IPS-11a (cell line): ENCODE results near the gene MLIP.

Source experiments
- H3K4me3 ChIP-seq: one replicate; pipeline ENCODE4 v1.5.1; 2013; ENCODE audit warnings: low read depth, low read length, control low read depth

The MLIP gene

DNA sequence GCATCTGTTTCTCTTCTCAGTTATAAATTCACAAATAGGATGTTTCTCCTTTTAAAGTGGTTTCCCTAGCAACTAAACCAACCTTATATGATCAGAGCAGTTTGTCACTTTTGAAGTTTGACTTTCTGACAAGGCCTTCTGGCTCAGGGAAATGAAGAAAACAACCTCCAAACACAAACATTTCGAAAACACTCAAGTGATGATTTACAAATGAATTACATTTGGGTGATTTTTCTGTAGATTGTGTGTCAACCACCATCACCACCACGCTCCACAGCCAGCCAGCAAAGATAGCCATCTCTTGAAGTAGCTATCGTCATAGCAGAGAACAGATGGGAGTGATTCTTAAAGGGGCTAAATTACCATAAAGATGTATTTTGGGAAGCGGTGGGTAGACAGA is 16.5 kb upstream of the MLIP start:
- no peak overlapping the region for H3K4me3 ChIP-seq

DNA sequence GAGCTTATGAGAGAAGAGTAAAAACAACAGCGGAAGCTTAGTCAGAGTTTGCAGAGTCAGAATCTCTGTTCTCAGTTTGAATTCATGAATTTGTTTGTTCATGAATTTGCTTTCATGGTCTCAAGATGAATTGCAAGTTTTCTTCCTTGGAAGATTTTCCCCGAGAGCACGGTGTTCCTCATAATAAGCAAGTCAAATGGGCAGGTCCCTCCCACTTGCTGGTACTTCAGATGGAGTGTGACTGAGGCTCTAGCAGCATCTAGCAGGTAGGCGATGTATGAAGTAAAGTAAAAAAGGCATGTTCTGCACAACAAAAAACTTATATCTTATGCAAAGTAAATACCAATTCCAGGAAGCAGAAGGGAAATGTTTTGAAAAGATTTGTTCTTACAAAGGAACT is 15.5 kb upstream of the MLIP start:
- H3K4me3 ChIP-seq = no peak overlapping the region

DNA sequence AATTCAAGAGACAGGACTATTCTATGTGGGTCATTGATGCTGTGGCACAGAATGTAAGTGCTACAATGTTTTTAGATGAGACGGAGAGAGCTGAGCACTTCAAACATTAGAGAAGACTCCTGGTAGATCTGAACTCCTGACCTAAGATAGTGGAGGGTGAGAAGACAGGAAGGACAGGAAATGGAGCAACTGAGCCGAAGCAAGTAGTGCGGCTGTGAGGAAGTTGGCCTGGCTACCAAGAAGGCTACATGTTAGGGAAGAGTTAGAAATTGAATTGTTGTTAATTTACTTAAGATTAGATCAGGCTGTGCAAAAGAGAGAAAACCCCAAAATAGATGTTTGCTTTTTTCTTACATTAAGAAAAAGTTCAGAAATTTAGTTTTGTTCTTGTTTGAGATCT is 14.4 kb upstream of the MLIP start:
- no peak overlapping the region for H3K4me3 ChIP-seq

DNA sequence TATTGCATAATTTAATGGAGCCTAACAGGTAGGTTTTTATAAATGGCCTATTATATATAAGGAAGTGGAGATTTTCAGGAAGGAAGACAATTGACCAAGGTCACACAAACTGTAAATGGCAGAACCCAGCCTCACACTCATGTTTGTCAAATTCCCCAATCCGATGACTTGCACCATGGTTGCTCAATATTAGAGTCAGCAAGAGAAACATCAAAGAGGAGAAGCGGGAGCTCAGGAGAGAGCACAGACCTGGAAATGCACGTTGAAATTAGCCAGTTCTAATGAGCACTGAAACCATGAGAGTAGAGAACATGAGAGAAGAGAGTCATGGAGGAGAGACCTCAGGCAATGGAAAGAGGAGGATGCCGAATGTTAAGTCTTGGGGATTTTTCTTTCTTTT is 13.5 kb upstream of the MLIP start:
- H3K4me3 ChIP-seq = no peak overlapping the region

DNA sequence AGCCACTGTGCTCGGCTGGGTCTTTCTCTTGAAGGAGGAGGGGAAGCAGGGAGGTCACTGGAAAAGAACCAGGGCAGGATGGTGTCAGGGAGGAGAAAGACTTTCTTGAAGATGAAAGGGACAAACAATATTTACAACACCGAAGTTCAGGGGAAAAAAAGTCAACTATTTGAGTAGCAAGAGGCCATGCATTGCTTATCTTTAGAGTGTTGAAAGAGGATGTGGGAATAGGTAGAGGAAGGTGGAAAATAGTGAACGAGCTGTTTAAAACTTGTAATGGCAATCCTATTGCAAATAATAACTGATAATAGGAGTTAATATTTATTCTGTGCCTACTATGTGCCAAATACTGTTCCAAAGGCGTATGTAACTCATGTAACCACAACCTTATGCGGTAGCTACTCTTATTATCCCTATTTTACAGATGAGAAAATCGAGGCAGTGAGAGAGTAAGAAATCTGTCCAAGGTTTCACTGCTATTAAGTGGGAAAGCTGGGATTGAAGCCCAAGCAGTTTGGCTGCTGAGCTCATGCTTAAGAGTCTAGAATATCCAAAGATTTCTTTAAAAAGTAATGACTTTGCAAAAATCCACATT is 12.7 kb upstream of the MLIP start:
- H3K4me3 ChIP-seq = no peak overlapping the region

DNA sequence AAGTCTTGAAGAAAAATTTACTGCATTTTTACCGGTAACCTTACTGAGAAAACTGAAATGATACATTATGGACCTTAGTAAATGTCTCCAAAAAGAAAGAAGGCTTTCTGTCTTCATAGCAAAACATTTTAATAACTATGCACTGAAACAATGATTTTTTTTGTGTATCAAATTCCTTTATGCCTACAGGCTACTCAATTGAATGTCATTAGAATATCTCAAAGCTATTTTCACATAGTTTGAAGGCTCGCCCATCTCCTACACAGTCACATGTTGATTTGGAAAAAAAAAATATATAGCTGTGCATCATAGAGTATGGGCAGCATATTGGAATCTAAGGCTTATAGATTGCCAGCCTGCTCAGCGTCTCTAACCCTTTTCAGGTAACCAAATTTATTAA is 12.0 kb upstream of the MLIP start:
- H3K4me3 ChIP-seq = no peak overlapping the region

DNA sequence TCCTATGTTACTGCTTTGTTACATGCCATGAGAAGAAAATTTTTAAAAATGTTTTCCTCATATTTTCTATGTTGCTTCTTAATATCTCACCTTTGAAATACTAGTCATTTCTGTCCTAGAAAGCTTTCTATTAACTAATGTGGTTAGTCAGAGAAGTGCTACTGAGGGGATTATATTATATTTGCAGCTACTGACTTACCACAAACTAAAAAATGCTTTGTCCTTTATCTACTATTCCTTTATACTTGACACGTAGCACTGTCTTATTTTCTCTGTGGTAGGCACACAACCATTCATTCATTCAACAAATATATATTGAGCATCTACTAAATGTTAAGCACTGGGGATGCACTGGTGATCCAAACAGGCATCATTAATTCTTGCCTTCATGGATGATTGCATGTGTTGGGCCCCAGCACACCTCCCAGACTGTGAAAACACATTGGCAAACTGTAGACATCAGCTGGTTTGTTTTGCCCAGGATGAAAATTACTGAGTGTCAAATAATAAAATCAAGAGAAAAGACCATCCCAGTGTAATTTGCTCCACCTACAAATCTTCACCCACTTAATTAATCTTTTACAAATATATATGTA is 10.7 kb upstream of the MLIP start:
- H3K4me3 ChIP-seq = no peak overlapping the region

DNA sequence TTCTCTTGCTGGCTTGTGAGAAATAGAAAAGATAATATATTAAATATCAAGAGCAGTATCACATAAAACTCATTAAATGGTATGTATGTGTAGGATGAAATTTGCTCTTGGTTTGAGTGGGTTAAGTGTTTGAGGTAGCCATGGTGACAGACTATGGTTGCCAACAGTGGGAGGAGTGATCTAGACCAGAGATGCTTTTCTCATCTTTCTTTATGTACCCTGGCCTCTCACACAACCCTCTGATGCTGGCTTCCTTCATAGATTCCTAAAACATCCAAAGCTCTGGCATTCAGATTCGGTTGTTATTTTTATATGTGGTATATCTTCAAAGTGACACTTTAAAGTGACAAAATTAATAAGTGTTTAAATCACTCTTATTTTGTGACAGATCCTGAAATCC is 9.0 kb upstream of the MLIP start:
- H3K4me3 ChIP-seq = no peak overlapping the region

DNA sequence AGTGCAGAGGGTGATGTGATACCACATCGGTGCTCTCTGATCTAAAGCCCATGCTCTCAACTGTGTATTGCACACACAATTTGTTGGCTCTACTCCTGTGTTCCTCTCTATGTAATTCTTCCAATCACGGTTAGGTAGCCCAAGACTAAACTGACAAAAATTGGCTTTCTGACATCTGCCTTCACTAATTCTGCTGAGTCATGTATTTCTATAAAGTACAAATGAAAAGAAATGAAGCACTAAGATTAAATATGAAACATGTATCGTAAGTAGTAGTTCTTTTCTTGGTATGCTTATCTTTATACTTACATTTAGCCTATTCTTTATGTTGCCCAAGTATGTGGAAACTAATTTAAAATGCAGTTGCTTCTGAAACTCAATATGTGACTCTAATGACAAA is 7.7 kb upstream of the MLIP start:
- no peak overlapping the region for H3K4me3 ChIP-seq

DNA sequence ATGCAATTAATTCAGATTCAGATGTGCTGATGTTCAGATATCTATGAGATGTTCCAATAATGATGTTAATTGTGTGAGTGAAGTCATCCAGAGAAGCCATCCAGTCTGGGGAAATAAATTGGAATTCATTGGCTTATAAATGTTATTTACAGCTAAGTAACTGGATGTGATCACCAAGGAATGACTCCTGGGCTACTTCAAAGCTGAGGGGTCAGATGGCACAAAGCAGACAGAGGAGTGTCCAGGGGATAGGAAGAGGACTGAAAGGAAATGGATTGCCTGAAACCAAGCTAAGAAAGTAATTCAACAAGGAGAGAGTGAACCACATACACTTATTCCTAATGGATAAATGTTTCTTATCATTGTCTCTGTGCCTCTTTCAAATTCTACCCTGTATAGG is 4.5 kb upstream of the MLIP start:
- no peak overlapping the region for H3K4me3 ChIP-seq

DNA sequence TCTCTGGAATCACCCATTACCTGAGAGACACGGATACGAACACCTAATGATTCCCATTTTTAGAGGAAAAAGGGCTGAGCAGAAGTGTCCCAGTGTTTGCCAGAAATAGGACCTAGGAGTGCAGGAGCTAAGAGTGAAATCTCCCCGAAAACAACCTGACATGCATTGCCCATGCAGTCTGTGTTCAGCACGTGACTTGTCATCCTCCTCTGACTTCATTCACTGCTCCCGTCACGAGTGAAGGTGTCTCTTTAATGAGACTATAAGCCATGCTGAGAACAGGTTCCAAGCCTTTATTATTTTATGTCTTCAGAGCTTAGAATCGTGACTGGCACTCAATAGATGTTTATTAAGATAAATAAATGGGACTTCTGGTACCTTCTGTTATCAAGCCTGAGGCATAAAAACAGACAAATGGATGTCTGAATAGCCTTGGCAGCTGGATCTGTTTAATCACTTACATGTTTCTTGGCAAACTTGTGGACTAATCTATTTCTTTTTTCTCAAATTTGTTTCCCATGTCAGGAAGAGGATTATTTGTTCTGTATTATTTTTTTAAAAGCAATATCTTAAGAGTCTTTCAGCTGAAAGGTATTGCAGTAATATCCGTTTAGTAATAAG is 3.7 kb upstream of the MLIP start:
- no peak overlapping the region for H3K4me3 ChIP-seq

DNA sequence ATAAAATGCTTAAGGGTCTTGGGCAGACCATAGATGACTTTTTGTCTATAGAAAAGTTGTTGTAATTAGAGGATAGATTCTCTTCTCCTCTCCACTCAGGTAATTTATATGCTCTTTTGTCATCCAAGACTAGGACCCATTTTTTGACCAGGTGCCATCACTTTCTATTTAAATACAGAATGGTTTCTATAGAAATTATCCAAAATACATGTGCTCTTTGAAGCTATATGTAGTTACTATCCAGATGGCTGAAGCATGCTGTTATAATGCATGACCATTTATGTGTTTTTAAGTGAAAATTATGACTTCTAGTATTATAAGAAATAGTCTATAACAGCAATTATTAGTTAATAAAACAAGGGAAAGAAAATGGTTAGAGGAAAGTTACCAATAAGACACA is 3.0 kb upstream of the MLIP start:
- H3K4me3 ChIP-seq = no peak overlapping the region

DNA sequence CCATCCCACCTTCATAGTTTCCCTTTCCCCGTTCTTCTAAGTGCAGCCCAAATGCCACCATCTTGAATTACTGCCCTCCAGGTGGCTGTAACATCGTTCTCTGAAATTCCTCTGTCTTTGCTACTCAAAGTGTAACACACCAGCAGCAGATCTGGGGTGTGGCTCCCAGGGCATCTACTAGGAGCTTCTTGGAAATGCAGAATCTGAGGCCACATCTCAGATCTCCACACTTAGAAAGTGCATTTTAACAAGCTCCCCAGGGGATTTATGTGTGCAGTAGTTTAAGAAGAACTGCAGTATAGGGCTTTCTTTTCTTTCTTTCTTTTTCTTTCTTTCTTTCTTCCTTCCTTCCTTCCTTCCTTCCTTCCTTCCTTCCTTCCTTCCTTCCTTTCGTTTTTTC is 1.7 kb upstream of the MLIP start:
- H3K4me3 ChIP-seq = no peak overlapping the region

DNA sequence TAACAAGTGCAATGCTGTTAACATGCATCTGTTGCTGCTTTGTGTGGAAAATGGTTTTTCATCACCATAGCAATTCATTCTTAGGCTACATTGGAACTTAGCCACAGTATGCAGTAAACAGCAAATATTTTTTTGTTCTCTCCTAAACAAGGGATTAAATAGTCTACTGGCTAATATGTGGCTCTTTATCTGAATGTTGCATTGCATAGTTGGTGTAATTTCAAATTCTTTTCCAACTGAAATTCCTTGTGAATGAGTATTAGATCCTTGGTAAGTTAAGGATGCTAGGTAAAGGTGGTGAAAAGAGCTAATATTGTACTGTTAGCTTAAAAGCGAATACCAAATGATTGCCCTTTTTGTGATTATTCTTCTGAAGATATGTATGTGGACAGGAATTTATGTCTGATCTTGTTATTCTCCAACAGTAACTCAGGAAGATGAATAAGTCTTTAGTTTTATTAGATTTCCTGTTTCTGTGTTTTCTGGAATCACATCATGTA is 958 bp downstream of the MLIP start:
- no peak overlapping the region for H3K4me3 ChIP-seq

DNA sequence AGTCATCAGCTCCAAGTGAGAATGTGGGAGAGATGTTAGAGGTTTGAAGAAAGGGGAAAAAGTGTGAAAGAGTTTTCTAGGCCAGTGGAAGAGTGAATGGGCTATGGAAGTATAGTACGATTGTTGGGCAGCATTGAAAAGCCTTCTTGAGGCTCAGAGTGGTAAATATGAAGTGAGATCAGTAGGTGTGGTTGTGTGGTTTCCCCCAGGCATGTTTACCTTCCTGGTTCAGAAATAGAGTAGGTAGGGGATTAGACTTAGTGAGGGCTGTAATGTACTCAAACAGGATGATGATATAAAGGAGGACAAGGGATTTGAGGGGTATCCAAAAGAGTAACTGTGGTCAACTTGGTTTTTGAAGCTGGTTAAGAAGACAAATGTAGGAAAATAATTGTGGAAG is 3.7 kb downstream of the MLIP start:
- H3K4me3 ChIP-seq = no peak overlapping the region

DNA sequence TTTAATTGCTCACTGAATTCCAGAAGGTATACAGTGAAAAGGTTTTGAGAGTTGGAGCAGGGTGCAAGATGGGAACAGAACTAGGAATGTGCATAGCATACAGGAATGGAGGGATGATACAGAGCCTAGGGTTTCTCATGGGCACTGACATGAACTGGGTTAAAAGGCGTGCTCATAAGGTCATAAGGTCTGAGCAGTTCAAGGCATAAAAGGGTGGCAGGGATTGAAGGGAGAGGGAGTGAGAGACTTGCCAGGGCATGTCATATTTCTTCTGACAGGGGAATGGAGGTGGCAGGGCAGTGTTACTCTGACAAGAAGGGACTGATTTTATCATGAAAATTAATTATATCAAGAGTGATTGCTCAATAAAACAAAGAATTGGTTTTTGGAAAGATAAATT is 4.7 kb downstream of the MLIP start:
- no peak overlapping the region for H3K4me3 ChIP-seq

DNA sequence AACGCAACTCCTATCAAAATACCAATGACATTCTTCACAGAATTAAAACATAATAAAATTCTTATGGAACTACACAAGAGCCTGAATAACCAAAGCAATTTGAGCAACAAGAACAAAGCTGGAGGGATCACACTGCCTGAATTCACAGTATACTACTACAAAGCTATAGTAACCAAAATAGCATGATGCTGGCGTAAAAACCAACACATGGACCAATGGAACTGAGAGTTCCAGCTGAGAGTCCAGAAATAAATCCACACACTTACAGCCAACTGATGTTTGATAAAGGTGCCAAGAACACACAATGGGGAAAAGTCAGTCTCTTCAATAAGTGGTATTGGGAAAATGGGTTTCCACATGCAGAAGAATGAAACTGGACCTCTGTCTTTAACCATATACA is 6.9 kb downstream of the MLIP start:
- no peak overlapping the region for H3K4me3 ChIP-seq

DNA sequence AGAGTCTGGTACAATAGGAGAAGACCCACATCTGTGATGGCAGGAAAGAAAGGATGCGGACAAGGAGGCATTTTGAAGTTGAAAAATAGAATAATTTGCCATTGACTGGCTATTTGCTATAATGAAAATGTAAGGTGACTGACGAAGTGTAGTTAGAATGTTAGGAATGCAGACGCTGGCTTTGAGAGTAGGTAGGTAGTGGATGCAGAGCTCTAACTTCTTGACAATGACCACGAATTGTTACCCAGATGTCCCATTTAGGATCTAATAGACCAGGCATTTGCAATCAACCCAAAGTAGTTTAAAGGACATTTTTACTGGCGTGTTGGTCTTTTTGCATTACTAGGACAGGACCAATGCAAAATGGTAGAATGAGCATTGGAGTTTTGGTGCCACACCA is 14.2 kb downstream of the MLIP start:
- H3K4me3 ChIP-seq = no peak overlapping the region

DNA sequence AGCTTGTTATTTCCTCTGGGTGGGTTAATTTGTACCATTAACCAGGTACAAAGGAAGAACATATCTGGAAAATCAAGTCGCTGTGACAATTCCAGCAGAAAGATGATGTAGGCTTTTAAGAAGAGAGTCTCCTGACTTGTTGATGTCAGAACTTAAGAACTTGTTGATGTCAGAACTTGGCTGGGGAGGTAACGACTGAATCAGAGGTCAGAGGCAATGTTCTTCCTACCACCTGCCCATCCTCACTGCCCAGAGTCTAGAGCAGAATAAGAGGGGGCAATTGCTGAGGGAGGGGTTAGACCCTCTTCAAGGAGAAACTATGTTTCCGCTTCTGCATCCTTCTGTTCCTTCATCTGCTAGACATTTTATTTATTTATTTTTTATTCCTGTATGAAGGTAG is 18.9 kb downstream of the MLIP start:
- H3K4me3 ChIP-seq = no peak overlapping the region

DNA sequence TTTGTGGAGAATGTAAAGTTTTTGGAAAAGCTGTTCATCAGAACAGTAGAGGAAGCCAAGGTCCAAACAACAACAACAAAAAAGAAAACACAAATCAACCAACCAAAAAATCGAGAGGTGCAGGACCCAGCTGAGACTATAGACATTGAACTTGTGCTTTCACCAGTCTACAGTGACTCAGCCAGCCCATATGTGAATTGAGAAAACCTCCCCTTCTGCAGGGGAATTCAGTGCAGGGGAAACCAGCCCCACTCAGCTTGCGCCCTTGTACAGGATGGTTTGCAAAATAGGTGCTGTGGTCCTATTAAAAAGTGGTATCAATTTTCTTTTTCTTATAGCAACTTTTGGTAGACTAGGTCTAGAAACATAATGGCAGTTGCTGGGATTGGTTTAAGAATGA is 21.3 kb downstream of the MLIP start:
- H3K4me3 ChIP-seq = no peak overlapping the region

DNA sequence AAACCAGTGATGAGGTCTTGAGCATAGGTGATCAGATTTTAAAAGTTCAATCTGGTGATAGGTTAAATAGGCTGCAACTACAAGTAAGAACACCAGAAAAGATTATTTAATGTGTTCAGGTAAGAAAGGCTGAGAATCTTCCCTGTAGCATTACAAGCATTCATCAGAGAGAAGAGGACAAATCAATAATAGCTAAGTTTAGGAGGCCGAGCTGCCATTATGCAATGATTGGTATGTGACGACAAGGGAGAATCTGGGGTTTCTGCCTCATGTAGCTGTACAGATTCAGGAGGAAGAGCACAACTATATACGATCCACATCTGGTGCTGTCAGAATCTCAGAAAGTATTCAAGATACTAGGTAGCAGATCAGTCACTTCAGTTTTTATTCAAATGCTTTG is 21.9 kb downstream of the MLIP start:
- H3K4me3 ChIP-seq = no peak overlapping the region

DNA sequence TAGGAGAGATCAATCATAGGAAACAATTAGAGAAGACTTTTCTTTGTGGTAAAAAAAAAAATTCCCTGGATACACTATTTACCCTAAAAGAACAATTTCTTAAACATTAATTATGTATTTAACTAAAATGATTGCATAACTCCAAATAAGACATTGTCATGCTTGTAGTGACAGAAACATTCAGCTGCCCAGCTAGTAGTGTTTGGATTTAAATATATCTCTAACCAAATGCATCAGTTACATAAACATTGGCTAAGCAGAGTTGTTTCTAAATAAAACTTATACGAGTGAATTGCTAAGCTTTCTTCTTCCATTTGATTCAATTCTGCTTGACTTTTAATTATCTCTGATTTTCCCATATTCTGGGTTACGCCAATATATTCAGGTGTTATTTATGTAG is 23.7 kb downstream of the MLIP start:
- H3K4me3 ChIP-seq = no peak overlapping the region
